HG03066 (cell line): ENCODE data around the gene SETD1B.
"Not testable (repeated sequence)": the region's sequence is repeated elsewhere in the genome, so short reads cannot be mapped to it uniquely, and the experiment has no call there.

Source experiments
- ATAC-seq: cut with Tn5 transposase; IDR thresholded peaks from one replicate; pipeline ENCODE4 v1.9.1; 2021; ENCODE audit warnings: low read depth; ENCODE audit not compliant: unreplicated experiment

Gene SETD1B

DNA sequence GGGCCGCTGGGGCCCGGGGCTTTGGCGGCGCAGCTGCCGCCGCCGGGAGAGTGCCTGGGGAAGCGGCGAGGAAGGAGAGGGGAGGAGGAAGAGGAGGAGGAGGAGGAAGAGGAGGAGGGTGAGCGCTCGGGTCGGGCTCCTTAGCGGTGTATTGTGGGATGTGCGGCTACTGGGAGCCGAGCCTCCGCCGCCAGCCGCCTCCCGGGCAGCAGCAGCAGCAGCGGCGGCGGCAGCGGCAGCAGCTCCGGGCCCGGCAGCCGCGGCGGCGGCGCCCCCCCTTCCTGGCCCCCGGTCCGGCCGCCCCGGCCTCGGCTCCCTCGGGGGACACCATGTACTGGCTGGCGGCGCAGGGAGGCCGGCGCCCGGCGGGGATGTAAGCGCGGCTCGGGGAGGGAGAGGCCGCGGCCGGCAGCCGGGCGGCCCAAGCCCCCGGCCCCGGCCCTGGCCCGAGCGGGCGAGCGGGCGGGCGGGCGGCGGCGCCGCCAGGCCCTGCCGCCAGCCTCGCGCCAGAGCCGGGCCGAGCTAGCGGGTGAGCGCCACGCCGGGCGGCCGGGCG, at the start of gene SETD1B:
Gene SETD1B, plus strand, starts transcription at position 149 of the 556 bp plus-strand sequence. CDS start 729 bp downstream, outside the sequence.
- no peak for ATAC-seq

GRCh38 chr12:121754836-121755235, 49.0 kb upstream of the SETD1B start:
- ATAC-seq, result no peak

GRCh38 chr12:121755591-121755990, 48.2 kb upstream of the SETD1B start:
- ATAC-seq, result no peak

DNA sequence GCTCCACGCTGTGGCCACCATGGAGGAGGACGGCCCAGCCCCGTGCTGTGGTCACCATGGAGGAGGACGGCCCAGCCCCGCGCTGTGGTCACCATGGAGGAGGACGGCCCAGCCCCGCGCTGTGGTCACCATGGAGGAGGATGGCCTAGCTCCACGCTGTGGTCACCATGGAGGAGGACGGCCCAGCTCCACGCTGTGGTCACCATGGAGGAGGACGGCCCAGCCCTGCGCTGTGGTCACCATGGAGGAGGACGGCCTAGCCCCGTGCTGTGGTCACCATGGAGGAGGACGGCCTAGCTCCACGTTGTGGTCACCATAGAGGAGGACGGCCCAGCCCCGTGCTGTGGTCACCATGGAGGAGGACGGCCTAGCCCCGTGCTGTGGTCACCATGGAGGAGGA, 45.3 kb upstream of the SETD1B start:
- not testable (repeated sequence) for ATAC-seq

DNA sequence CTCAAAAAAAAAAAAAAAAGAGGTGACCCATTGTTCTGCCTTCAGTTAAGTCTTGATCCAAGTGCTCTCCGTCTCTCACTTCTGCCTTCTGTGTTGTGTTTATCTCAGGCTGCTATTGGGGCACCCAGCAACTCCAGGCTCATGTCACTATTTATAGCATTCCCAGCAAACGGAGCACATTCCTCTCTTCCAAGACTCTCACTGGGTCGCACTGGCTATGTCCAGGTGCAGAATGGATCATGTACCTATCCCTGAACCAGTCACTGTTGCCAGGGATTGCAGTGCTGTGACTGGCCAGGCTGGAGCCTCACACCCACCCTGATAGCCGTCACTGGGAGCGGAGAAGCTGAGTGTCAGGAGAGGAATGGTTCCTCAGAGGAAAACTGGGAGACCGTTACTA, 41.5 kb upstream of the SETD1B start:
- ATAC-seq, result no peak

- ATAC-seq, result no peak
These were observed 39.0 kb upstream of the SETD1B start for GRCh38 chr12:121764808-121765207.

DNA sequence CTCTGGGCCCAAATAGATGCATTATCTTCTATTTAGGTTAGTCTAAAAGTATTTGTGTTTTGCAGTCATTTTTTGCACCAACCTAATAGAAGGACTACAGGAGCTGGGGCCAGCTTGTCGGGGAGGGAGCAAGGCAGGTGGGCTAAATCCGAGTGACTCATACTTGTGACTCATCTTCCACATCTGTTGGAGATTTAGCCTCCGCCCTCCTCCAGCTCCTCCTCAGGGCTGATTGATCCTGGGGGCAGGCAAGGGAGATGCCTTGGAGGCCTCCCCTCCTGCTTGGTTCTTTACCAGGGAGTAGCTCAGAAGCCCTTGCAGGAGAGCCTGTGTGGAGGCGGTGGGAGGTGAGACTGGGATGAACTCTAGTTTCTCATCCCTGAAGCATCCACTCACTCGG, 38.2 kb upstream of the SETD1B start:
- no peak for ATAC-seq

- ATAC-seq, result no peak
These were observed 37.3 kb upstream of the SETD1B start for GRCh38 chr12:121766290-121767039.

- ATAC-seq, result no peak
These were observed 36.2 kb upstream of the SETD1B start for GRCh38 chr12:121767525-121768016.

- ATAC-seq, result no peak
These were observed 34.4 kb upstream of the SETD1B start for GRCh38 chr12:121769297-121769830.

GRCh38 chr12:121769831-121770301, 33.9 kb upstream of the SETD1B start:
- ATAC-seq, result no peak

- ATAC-seq, result no peak
These were observed 33.4 kb upstream of the SETD1B start for GRCh38 chr12:121770388-121770787.

DNA sequence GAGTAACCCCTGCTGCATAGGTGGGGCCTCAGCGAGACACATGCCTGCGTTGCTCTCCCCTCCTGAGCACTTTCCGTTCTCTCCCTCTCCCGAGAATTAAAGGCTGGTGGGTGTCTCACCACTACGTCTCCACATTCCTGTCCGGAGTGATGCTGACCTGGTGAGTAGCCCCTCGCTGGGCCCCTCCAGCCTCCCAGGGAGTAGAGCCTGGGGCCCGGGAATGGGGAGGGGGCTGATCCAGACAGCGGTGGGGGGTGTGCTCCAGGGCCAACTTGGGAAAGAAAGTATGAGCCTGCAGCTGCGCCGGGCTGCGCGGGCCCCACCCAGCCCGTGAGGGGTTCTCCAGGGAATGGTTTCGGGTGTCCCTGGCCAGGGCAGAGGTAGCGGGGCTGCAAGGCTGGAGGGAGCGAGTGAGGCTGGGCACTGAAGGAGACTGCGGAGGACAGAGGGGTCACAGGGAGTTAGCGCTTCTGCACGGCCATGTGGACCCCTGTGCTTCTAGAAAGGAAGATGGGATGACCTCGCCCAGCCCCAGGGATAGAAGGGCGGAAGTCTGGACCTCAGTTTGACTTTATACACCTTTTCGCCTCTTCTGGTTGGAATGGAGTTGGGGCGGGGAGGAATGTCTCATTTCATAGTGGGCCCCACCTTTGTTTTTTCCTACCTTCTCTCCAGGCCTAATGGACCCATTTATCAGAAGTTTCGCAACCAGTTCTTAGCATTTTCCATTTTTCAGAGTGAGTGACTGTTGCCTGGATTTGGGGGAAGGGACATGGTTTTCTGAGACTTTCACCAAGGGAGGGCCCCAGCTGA, 32.8 kb upstream of the SETD1B start:
- no peak for ATAC-seq

GRCh38 chr12:121773011-121773777, 30.6 kb upstream of the SETD1B start:
- peak; percentile 61 for ATAC-seq

DNA sequence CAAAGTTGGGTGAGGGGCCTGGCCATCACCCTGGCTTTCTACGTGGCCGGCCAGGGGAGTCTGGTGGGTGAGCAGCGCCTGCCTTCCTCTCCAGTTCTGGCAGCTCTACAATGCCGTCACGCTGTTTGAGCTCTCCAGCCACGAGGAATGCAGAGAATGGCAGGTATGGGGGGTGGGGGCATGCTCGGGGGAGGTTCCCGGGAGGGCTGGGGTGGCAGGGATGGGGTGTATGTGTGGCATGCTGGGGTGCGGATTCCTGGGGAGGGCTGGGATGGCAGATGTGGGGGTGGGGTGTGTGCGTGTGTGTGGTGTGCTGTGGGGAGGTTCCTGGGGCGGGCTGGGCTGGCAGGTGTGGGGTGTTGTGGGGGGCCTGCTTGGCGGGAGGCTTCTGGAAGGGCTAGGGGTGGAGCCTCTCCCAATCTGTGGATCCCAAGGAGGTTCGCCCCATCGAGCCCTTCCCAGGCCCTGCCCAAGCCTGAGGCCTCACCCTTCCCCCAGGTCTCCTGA, 28.8 kb upstream of the SETD1B start:
- no peak for ATAC-seq

DNA sequence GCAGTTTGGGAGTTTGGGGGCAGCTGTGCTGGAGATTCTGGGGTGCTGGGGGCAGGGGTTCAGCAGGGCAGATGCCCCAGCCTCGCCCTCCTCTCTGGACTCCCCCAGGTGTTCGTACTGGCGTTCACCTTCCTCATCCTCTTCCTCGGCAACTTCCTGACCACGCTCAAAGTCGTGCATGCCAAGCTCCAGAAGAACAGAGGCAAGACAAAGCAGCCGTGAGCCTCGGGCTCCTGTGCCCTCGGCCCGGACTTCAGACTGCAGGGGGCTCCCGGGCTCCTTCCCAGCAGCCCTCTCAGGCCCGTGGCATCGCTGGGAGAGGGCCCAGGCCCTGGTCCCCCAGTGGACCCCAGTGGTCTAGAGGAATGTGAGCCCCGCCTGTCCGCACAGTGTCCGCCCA, 28.3 kb upstream of the SETD1B start:
- ATAC-seq, result no peak

GRCh38 chr12:121776190-121777098, 27.4 kb upstream of the SETD1B start:
- peak; percentile 51 for ATAC-seq

GRCh38 chr12:121778567-121779421, 25.0 kb upstream of the SETD1B start:
- ATAC-seq, result no peak
